Neural cell (in vitro differentiated cells): ENCODE results near the gene ADCY5. TPM values are rescaled to one million over a fixed set of nuclear protein-coding genes. Genes with fewer than 3 reads are reported as not detected.

Experiments used
- H2AFZ ChIP-seq: fragments of 200-600, 300-800 bp; sonication (generic), shearing (Covaris generic); 2 replicates; pipeline ENCODE4 v1.6.0; 2014; ENCODE audit warnings: low read depth, mild to moderate bottlenecking, antibody characterized with exemption, low read length, moderate library complexity
- H3F3A ChIP-seq: fragments of 200-600 bp; shearing (Covaris generic); 2 replicates; pipeline ENCODE4 v1.6.1; 2016; ENCODE audit warnings: mild to moderate bottlenecking, moderate library complexity, mixed read lengths, antibody characterized with exemption, low read length; ENCODE audit not compliant: insufficient read depth, poor library complexity, severe bottlenecking
- H3K27ac ChIP-seq: fragments of 200-600, 300-800 bp; sonication (generic), shearing (Covaris generic); 2 replicates; pipeline ENCODE4 v1.5.1; 2014; ENCODE audit warnings: mild to moderate bottlenecking, low read length, moderate library complexity
- H3K27me3 ChIP-seq: fragments of 300-800, 200-600 bp; sonication (generic), shearing (Covaris generic); 2 replicates; pipeline ENCODE4 v1.6.0; 2014; ENCODE audit warnings: mild to moderate bottlenecking, low read depth, low read length, moderate library complexity; ENCODE audit not compliant: insufficient read depth
- H3K36me3 ChIP-seq: fragments of 300-800, 200-600 bp; sonication (generic), shearing (Covaris generic); 2 replicates; pipeline ENCODE4 v1.5.1; 2014; ENCODE audit warnings: mild to moderate bottlenecking, antibody characterized with exemption, low read length, moderate library complexity; ENCODE audit not compliant: insufficient read depth
- H3K4me2 ChIP-seq: fragments of 300-800, 200-600 bp; sonication (generic), shearing (Covaris generic); 2 replicates; pipeline ENCODE4 v1.6.0; 2014; ENCODE audit warnings: mild to moderate bottlenecking, low read length
- H3K4me3 ChIP-seq: fragments of 300-800, 200-600 bp; sonication (generic), shearing (Covaris generic); 2 replicates; pipeline ENCODE4 v1.5.1; 2014; ENCODE audit warnings: mild to moderate bottlenecking, low read length, moderate library complexity
- H3K79me2 ChIP-seq: fragments of 200-600 bp; shearing (Covaris generic); replicated peaks from 2 replicates; pipeline ENCODE4 v1.6.0; 2014; ENCODE audit warnings: mild to moderate bottlenecking, low read length, moderate library complexity; ENCODE audit not compliant: insufficient read depth
- H3K9ac ChIP-seq: fragments of 300-800, 200-600 bp; sonication (generic), shearing (Covaris generic); 2 replicates; pipeline ENCODE4 v1.6.1; 2016; ENCODE audit warnings: mild to moderate bottlenecking, low read length, mixed read lengths
- H3K9me2 ChIP-seq: fragments of 200-600 bp; shearing (Covaris generic); 2 replicates; pipeline ENCODE4 v1.6.1; 2016; ENCODE audit warnings: mild to moderate bottlenecking, low read length, mixed read lengths; ENCODE audit not compliant: insufficient read depth
- H3K9me3 ChIP-seq: fragments of 200-600, 300-800 bp; sonication (generic), shearing (Covaris generic); 2 replicates; pipeline ENCODE4 v1.6.1; 2016; ENCODE audit warnings: mild to moderate bottlenecking, mixed run types, low read length, moderate library complexity, mixed read lengths
- H4K20me1 ChIP-seq: fragments of 200-600 bp; shearing (Covaris generic); 2 replicates; pipeline ENCODE4 v1.6.1; 2016; ENCODE audit warnings: mild to moderate bottlenecking, mixed run types; ENCODE audit not compliant: insufficient read depth
- EP300 ChIP-seq: fragments of 450-650 bp; conservative IDR thresholded peaks from 2 replicates; pipeline ENCODE4 v1.6.1; 2014; ENCODE audit warnings: antibody characterized with exemption, mild to moderate bottlenecking, moderate library complexity; ENCODE audit not compliant: poor library complexity, severe bottlenecking
- EZH2 ChIP-seq: fragments of 200-600, 300-800 bp; shearing (Covaris generic), sonication (generic); IDR thresholded peaks from 2 replicates; pipeline ENCODE4 v1.6.1; 2014; ENCODE audit warnings: antibody characterized with exemption, low read length, borderline replicate concordance, mild to moderate bottlenecking; ENCODE audit not compliant: insufficient read depth, poor library complexity, severe bottlenecking
- MXI1 ChIP-seq: fragments of 450-650 bp; conservative IDR thresholded peaks from 2 replicates; pipeline ENCODE4 v1.6.1; 2014; ENCODE audit warnings: antibody characterized with exemption, mild to moderate bottlenecking; ENCODE audit not compliant: poor library complexity, severe bottlenecking
- POLR2AphosphoS5 ChIP-seq: IDR thresholded peaks from 2 replicates; pipeline ENCODE4 v1.6.1; 2012
- RAD21 ChIP-seq: fragments of 450-650 bp; conservative IDR thresholded peaks from 2 replicates; pipeline ENCODE4 v1.6.1; 2014; ENCODE audit warnings: antibody characterized with exemption, mild to moderate bottlenecking, moderate library complexity
- REST ChIP-seq: IDR thresholded peaks from 2 replicates; pipeline ENCODE4 v1.6.1; 2012; ENCODE audit warnings: borderline replicate concordance
- SMC3 ChIP-seq: fragments of 450-650 bp; conservative IDR thresholded peaks from 2 replicates; pipeline ENCODE4 v1.6.1; 2014; ENCODE audit warnings: antibody characterized with exemption, mild to moderate bottlenecking, moderate library complexity; ENCODE audit not compliant: poor library complexity
- TAF1 ChIP-seq: IDR thresholded peaks from 2 replicates; pipeline ENCODE4 v1.6.1; 2012; ENCODE audit warnings: low read depth
- polyA plus RNA-seq: library from polyadenylated mRNA; depleted of rRNA; stranded (reverse); fragments of >200 nt; gene quantifications from 2 replicates; pipeline ENCODE4 v1.2.3, GENCODE V29; 2014
- TF ChIP-seq, protein P1 (sequence below): fragments of 450-650 bp; IDR thresholded peaks from 2 replicates; pipeline ENCODE4 v1.5.1; 2014; ENCODE audit warnings: antibody characterized with exemption, mild to moderate bottlenecking, moderate library complexity; ENCODE audit not compliant: poor library complexity, severe bottlenecking

The ADCY5 gene
- polyA plus RNA-seq, 1 donor from 2014 or later = 7.7 TPM

GRCh38 chr3:123346021-123346420 is 102.9 kb downstream of the ADCY5 start:
- no peak overlapping the region for H2AFZ ChIP-seq
- H3K9me2 ChIP-seq = no peaks in the 10 kb centered on the region
- H3K4me3 ChIP-seq = no peak overlapping the region
- no peak overlapping the region for H3K4me2 ChIP-seq
- H3K27ac ChIP-seq = no peak overlapping the region
- no peaks in the 10 kb centered on the region for H3K36me3 ChIP-seq
- H4K20me1 ChIP-seq = no peaks in the 10 kb centered on the region
- no peaks in the 10 kb centered on the region for H3K9me3 ChIP-seq
- no peak for TF ChIP-seq TAF1
- H3K9ac ChIP-seq = no peak overlapping the region
- no peaks in the 10 kb centered on the region for H3K79me2 ChIP-seq
- no peaks in the 10 kb centered on the region for H3F3A ChIP-seq
- H3K27me3 ChIP-seq = no peaks in the 10 kb centered on the region

DNA sequence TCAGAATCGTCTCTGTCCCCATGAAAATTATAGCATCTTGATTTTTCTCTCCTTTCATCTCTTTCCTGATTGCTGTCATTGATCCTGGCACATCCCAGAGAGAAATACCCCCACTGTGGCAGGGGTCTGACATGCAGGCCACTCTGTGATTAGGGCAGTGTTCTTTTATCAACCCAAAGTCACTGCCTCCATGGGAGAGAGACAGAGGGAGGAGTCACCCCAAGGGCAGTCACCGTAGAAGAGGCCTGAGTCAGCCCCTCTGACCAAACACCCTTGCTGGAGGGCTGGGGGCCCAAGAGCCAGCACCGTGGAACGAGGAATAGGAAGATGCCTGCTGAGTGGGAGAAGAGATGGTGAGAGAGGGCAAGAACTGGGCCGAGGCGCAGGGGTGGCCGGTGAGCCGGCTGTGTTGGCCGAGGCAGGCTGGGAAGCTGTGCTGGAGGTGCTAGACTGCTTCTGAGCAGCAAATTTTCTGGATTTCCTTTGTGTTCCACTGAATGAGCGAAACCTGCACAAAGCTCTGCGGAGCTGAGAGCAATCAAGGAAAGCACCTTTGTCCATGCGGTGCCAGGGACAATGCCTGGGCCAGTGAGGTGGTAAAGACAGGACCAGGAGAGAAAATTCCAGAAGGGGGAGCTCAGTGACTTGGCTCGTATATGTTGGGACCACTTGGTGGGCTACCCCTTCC is 103.8 kb downstream of the ADCY5 start:
- Histone ChIP-seq H3K4me2 (no peak overlapping the region), H3K9ac (no peak overlapping the region), H3K4me3 (no peak overlapping the region), H3K9me3 (no peaks in the 10 kb centered on the region), H2AFZ (no peak overlapping the region), H4K20me1 (no peaks in the 10 kb centered on the region), H3K9me2 (no peaks in the 10 kb centered on the region), H3K79me2 (no peaks in the 10 kb centered on the region), H3K27me3 (no peaks in the 10 kb centered on the region), H3K36me3 (no peaks in the 10 kb centered on the region), H3K27ac (no peak overlapping the region), H3F3A (no peaks in the 10 kb centered on the region)
- TF ChIP-seq TAF1 (no peak), POLR2AphosphoS5 (no peak), REST (no peak), MXI1 (no peak), EP300 (no peak), RAD21 (no peak), EZH2 (no peak), SMC3 (no peak)
- TF ChIP-seq, protein P1, sequence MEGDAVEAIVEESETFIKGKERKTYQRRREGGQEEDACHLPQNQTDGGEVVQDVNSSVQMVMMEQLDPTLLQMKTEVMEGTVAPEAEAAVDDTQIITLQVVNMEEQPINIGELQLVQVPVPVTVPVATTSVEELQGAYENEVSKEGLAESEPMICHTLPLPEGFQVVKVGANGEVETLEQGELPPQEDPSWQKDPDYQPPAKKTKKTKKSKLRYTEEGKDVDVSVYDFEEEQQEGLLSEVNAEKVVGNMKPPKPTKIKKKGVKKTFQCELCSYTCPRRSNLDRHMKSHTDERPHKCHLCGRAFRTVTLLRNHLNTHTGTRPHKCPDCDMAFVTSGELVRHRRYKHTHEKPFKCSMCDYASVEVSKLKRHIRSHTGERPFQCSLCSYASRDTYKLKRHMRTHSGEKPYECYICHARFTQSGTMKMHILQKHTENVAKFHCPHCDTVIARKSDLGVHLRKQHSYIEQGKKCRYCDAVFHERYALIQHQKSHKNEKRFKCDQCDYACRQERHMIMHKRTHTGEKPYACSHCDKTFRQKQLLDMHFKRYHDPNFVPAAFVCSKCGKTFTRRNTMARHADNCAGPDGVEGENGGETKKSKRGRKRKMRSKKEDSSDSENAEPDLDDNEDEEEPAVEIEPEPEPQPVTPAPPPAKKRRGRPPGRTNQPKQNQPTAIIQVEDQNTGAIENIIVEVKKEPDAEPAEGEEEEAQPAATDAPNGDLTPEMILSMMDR = peak; percentile 13
